Pancreas (tissue), 10 donors: ENCODE measurements around the gene TTC33. TPM values are rescaled to one million over a fixed set of nuclear protein-coding genes. Genes with fewer than 3 reads are reported as not detected.
A peak's percentile ranks its signal among the peaks of the same experiment; 100 is the strongest.

ENCODE experiments used
- ATAC-seq, 4 donors: fragments of 200-7000 bp; cut with Tn5 transposase; one replicate each; pipeline versions ENCODE4 v1.8.0 to v1.9.1; 2020; ENCODE audit warnings: mild to moderate bottlenecking in 4 of 4, moderate library complexity in 4 of 4
- DNase-seq, 6 donors: peaks; one replicate each; pipeline ENCODE4 v3.0.0-alpha.2; 2020
- FAIRE-seq: peaks from 2 replicates; lab custom pipeline; 2012; peaks lifted over from hg19 to GRCh38; lab: Jason Lieb, UNC
- H3K27ac ChIP-seq, 4 donors: fragments of 200-600 bp; sonication (generic); 1 replicate in 3 of 4; 2 replicates in 1 of 4; pipeline versions ENCODE4 v1.5.0 to v1.8.0; 2020
- H3K27me3 ChIP-seq, 4 donors: fragments of 200-600 bp; one replicate each; pipeline ENCODE4 v1.8.0; 2021
- H3K36me3 ChIP-seq, 3 donors: fragments of 200-600 bp; sonication (generic) in 1 of 3; one replicate each; pipeline versions ENCODE4 v1.5.0 to v1.8.0; 2020 to 2021
- H3K4me1 ChIP-seq, 3 donors: fragments of 200-600 bp; one replicate each; pipeline ENCODE4 v1.8.0; 2021
- H3K4me3 ChIP-seq, 4 donors: fragments of 200-600 bp; sonication (generic) in 2 of 4; one replicate each; pipeline versions ENCODE4 v1.5.0 to v1.8.0; 2020 to 2021
- H3K9me3 ChIP-seq, 4 donors: fragments of 200-600 bp; one replicate each; pipeline ENCODE4 v1.8.0; 2021
- CTCF ChIP-seq, 4 donors: fragments of 200-600 bp; sonication (generic) in 3 of 4; IDR thresholded peaks; one replicate each; pipeline versions ENCODE4 v1.5.0 to v1.8.0; 2021; ENCODE audit warnings: antibody characterized with exemption in 4 of 4
- WGBS, 2 donors: extraction: QIAGEN DNeasy Blood & Tissue Kit; methylation state at CpG; one replicate each; pipeline ENCODE4 v1.1.7; 2013; 5-methylcytosine and 5-hydroxymethylcytosine counted together
- intact Hi-C, 3 donors: fragments of 100-400 bp; cut with DNase I; formaldehyde crosslinking; loops; one replicate each; pipeline versions ENCODE4 v1.11.1 to v1.14.2; 2022
- polyA plus RNA-seq, 2 donors: library from polyadenylated mRNA; stranded (reverse); fragments of 200-250 nt; gene quantifications; one replicate each; pipeline ENCODE4 v1.2.3, GENCODE V29; 2013
- total RNA-seq, 6 donors: library from RNA; stranded (reverse); fragmentation: NEBNext Ultra II Directional in 4 of 6; extraction: Animal tissue kit (Norgen Biotek cat#: 25700) in 4 of 6; gene quantifications; one replicate each; pipeline versions ENCODE4 v1.2.1 to v1.2.4, GENCODE V29; 2021 to 2023
- donor health status: healthy with polysubstance abuse.
- donor health status: DM: no; HTN: no; CAD: no; lungs with moderate emphysema.
- donor health status: DM: no; HTN: no; CAD: no.
- donor health status: control.
- donor health status: control.
- donor health status: Bipolar disorder and iron deficiency.
- donor health status: DM: yes; HTN: yes; CAD: no.
- donor health status: DM: no; HTN: no; CAD: no.
- donor health status: DM: no; HTN: no; CAD: no.
- donor health status: DM: yes; HTN: yes; CAD: no.

The TTC33 gene
- total and polyA plus RNA-seq, 8 donors, result 3.0 to 8.7 (median 5.5) TPM

GRCh38 chr5:40778133-40778532, 22.4 kb upstream of the TTC33 start:
- Histone ChIP-seq H3K27ac (no peak overlapping the region), H3K4me1 (peaks cover 0 to 33% (median 5%) of the 10 kb centered on the region in 3 donors), H3K36me3 (no peaks in the 10 kb centered on the region), H3K27me3 (no peaks in the 10 kb centered on the region), H3K9me3 (no peaks in the 10 kb centered on the region), H3K4me3 (no peak overlapping the region)
- ATAC-seq (no peak), DNase-seq (no peak), FAIRE-seq (no peak)
- no peak for TF ChIP-seq CTCF (IDR thresholded peaks at IDR 0.05)
- intact Hi-C loops, result no loop called here
- 94 to 97% methylated on average over 1 of the region's 1 CpG for WGBS, 2 donors

GRCh38 chr5:40776658-40776977, 20.9 kb upstream of the TTC33 start:
- DNase-seq (no peak), ATAC-seq (no peak), FAIRE-seq (no peak)
- intact Hi-C loops, result no loop called here
- WGBS, 2 donors, result 91 to 95% methylated on average over 1 of the region's 1 CpG
- Histone ChIP-seq H3K27ac (peak overlapping the region in 2 of 4 donors; percentile 50 to 68), H3K36me3 (no peaks in the 10 kb centered on the region), H3K4me3 (no peak overlapping the region), H3K27me3 (no peaks in the 10 kb centered on the region), H3K4me1 (peaks cover 0 to 22% (median 0%) of the 10 kb centered on the region in 3 donors), H3K9me3 (no peaks in the 10 kb centered on the region)
- no peak for TF ChIP-seq CTCF (IDR thresholded peaks at IDR 0.05)

DNA sequence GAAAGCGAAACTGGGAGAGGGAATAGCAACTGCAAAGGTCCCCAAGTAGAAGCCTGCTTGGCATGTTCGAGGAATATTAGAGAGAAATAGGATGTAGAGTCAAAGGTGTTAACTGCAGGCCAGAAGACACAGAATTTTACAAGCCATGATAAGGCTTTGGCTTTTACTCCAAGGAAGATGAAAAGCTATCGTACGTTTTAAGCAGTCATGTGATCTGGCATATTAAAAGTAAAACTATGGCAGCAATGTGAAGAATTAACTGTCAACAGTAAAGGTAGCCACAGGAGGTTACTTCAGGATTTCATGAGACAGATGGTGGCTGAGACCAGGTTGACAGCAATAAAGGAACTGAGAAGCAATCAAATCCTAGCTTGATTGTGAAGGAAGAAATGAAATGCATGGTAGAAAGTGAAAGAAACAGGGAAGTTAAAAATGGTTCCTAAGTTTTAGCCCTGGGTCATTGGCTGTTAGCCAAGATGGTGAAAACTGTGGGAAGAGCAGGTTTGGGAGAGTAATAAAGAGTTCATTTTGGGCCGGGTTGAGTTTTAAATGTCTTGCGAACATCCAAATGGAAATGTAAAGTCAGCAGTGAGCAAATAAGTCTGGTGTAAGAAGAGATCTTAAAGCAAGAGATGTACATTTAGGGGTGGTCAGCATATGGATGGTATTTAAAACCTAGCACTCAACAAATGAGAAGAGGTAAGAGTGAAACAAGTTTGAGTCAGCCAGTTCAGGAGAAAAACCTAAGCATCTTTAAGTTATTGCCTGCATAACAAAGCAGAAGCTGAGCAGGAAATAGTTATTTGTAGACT, 20.3 kb upstream of the TTC33 start:
- peak overlapping the region in 2 of 4 donors; percentile 50 to 68 for H3K27ac ChIP-seq
- 67 to 73% methylated on average over 6 of the region's 6 CpGs for WGBS, 2 donors
- DNase-seq (no peak), FAIRE-seq (no peak), ATAC-seq (peak in 3 of 4 donors; percentile 10 to 24 (median 15))
- H3K27me3 ChIP-seq, result no peaks in the 10 kb centered on the region
- peaks cover 0 to 22% (median 0%) of the 10 kb centered on the region in 3 donors for H3K4me1 ChIP-seq
- H3K9me3 ChIP-seq, result no peaks in the 10 kb centered on the region
- peaks cover 0 to 5% (median 0%) of the 10 kb centered on the region in 3 donors for H3K36me3 ChIP-seq
- no peak overlapping the region for H3K4me3 ChIP-seq
- intact Hi-C loops, result no loop called here
- TF ChIP-seq CTCF (IDR thresholded peaks at IDR 0.05), result no peak

DNA sequence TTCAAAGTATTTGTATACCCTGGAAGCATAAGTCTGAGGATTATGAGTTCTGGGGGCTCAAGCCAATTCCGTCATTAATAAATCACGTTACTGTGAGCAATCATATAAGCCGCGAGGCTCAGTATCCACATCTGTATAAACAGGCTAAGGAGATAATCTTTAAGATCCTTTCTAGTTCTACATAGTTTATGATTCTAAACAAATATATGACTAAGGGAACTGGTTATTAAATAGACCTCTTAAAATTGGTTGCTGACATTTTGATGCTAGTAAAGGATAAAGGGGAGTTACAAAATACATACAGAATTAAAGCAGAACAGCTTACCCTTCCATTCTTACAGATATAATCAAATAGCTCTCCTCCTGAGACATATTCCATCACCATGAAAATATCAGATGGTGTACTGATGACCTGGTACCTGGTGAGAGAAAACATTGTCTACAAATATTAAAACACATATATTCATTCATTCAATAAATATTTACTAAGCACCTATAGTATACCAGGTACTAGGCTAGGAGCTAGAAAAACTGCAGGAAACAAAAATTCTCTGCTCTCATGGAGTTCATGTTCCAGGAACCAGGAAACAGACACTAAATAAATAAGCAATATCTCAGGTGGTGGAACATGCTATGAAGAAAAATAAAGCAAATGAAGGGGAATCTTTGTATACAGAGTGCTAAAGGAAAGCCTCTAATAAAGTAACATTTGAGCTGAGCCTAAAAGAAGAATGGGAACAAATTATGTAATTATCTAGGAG, 19.5 kb upstream of the TTC33 start:
- Histone ChIP-seq H3K36me3 (peaks cover 0 to 6% (median 0%) of the 10 kb centered on the region in 3 donors), H3K27ac (peak overlapping the region in 2 of 4 donors; percentile 50 to 68), H3K4me3 (no peak overlapping the region), H3K9me3 (no peaks in the 10 kb centered on the region), H3K4me1 (peaks cover 0 to 22% (median 0%) of the 10 kb centered on the region in 3 donors), H3K27me3 (no peaks in the 10 kb centered on the region)
- no peak for TF ChIP-seq CTCF (IDR thresholded peaks at IDR 0.05)
- ATAC-seq (peak; percentile 38 to 87 (median 73)), FAIRE-seq (no peak), DNase-seq (no peak)
- intact Hi-C loops, result no loop called here
- WGBS, 2 donors, result 64 to 78% methylated on average over 4 of the region's 4 CpGs
